HepG2 (cell line): ENCODE measurements around the gene GPR4. TPM values are rescaled to one million over a fixed set of nuclear protein-coding genes. Genes with fewer than 3 reads are reported as not detected.
A peak's percentile ranks its signal among the peaks of the same experiment; 100 is the strongest.

ENCODE experiments used
- ATAC-seq: fragments of 200-7000 bp; cut with Tn5 transposase; 3 replicates; pipeline ENCODE4 v1.9.1; 2020; ENCODE audit warnings: mild to moderate bottlenecking, moderate library complexity
- BruUV-seq: library from RNA; stranded (reverse); fragments of 400-500 nt; replicated peaks from 2 replicates; lab custom pipeline; 2021; lab: Mats Ljungman, UMichigan
- CTCF ChIA-PET: fragments of 300-600 bp; formaldehyde crosslinking; extraction: SDS; loops from one replicate; lab custom pipeline; 2021; ENCODE audit warnings: low total read pairs, inconsistent platforms, low intra/inter-chr PET ratio; lab: Yijun Ruan, JAX
- POLR2A ChIA-PET: fragments of 350-600 bp; sonication (Branson Sonifier 250); formaldehyde crosslinking; loops from one replicate; lab custom pipeline; 2020; ENCODE audit warnings: antibody characterized with exemption, inconsistent platforms; lab: Yijun Ruan, JAX
- DNase-seq: peaks from one replicate; pipeline ENCODE4 v3.0.0-alpha.2; 2015; ENCODE audit warnings: low spot score
- FAIRE-seq: peaks from 3 replicates; lab custom pipeline; 2011; peaks lifted over from hg19 to GRCh38; lab: Jason Lieb, UNC
- H2AFZ ChIP-seq: one replicate; pipeline ENCODE4 v1.6.1; 2011; ENCODE audit warnings: low read length, inconsistent platforms
- H3K27ac ChIP-seq: fragments of 300-600 bp; 3 replicates; pipeline ENCODE4 v1.8.0; 2011; ENCODE audit warnings: mixed run types, mild to moderate bottlenecking, mixed read lengths, low read length, inconsistent platforms; ENCODE audit not compliant: insufficient read depth; ENCODE audit errors: extremely low read length
- H3K27me3 ChIP-seq, 2 experiments: fragments of 200-600 bp in 1 of 2; 2 replicates in 1 of 2; 3 replicates in 1 of 2; pipeline versions ENCODE4 v1.6.0 to v1.8.0; 2011; ENCODE audit warnings: low read length in 2 of 2, mild to moderate bottlenecking in 2 of 2, moderate library complexity in 2 of 2, inconsistent platforms in 1 of 2; ENCODE audit not compliant: insufficient read depth in 2 of 2, control insufficient read depth in 1 of 2
- H3K36me3 ChIP-seq, 2 experiments: fragments of 200-600 bp in 1 of 2; replicated peaks in 1 of 2; 2 replicates in 1 of 2; 3 replicates in 1 of 2; pipeline versions ENCODE4 v1.5.1 to v1.8.0; 2011; ENCODE audit warnings: low read length in 2 of 2, inconsistent platforms in 1 of 2; ENCODE audit not compliant: insufficient read depth in 2 of 2, control insufficient read depth in 1 of 2
- H3K4me1 ChIP-seq: 2 replicates; pipeline ENCODE4 v1.5.1; 2012; ENCODE audit warnings: low read length, inconsistent platforms; ENCODE audit not compliant: insufficient read depth
- H3K4me2 ChIP-seq: 2 replicates; pipeline ENCODE4 v1.6.0; 2011; ENCODE audit warnings: low read depth, low read length, inconsistent platforms
- H3K4me3 ChIP-seq, 3 experiments: fragments of 200-600 bp in 1 of 3; sonication (generic), shearing (Covaris generic) in 1 of 3; replicated peaks in 1 of 3; 2 replicates each; pipeline ENCODE4 v1.5.1; 2011 to 2016; ENCODE audit warnings: low read length in 3 of 3, inconsistent platforms in 2 of 3, low read depth in 2 of 3, mild to moderate bottlenecking in 2 of 3, control low read depth in 1 of 3, mixed read lengths in 1 of 3; ENCODE audit not compliant: insufficient read depth in 1 of 3
- H3K79me2 ChIP-seq: one replicate; pipeline ENCODE4 v1.6.1; 2011; ENCODE audit warnings: low read length, inconsistent platforms; ENCODE audit not compliant: insufficient read depth
- H3K9ac ChIP-seq: 2 replicates; pipeline ENCODE4 v1.6.0; 2011; ENCODE audit warnings: mild to moderate bottlenecking, low read depth, low read length, inconsistent platforms; ENCODE audit not compliant: insufficient read depth
- H3K9me3 ChIP-seq: 2 replicates; pipeline ENCODE4 v1.5.1; 2012; ENCODE audit warnings: mild to moderate bottlenecking, low read length
- H4K20me1 ChIP-seq: 2 replicates; pipeline ENCODE4 v1.6.0; 2011; ENCODE audit warnings: inconsistent platforms, mild to moderate bottlenecking, low read length, moderate library complexity; ENCODE audit not compliant: insufficient read depth
- AGO1 ChIP-seq: fragments of 200-400 bp; formaldehyde crosslinking; IDR thresholded peaks from 2 replicates; pipeline ENCODE4 v1.6.1; 2017; ENCODE audit warnings: mild to moderate bottlenecking, low read depth, low read length, moderate library complexity; ENCODE audit not compliant: poor library complexity, severe bottlenecking
- AKAP8 ChIP-seq: sonication (generic); formaldehyde crosslinking; IDR thresholded peaks from 2 replicates; pipeline ENCODE4 v1.5.1; 2020; ENCODE audit warnings: mild to moderate bottlenecking, missing genetic modification reagents
- HCFC1 ChIP-seq: fragments of 150-350 bp; IDR thresholded peaks from 2 replicates; pipeline ENCODE4 v1.6.1; 2014; ENCODE audit warnings: low read depth, low read length
- HNRNPLL ChIP-seq: fragments of 200-400 bp; formaldehyde crosslinking; IDR thresholded peaks from 2 replicates; pipeline ENCODE4 v1.6.1; 2017; ENCODE audit warnings: mild to moderate bottlenecking, low read depth, low read length; ENCODE audit not compliant: poor library complexity, severe bottlenecking
- MIER2 ChIP-seq: IDR thresholded peaks from 2 replicates; pipeline ENCODE4 v1.6.1; 2016; ENCODE audit warnings: missing biosample characterization, missing genetic modification reagents
- MLX ChIP-seq: IDR thresholded peaks from 2 replicates; pipeline ENCODE4 v1.6.1; 2016
- MZF1 ChIP-seq: sonication (generic); formaldehyde crosslinking; IDR thresholded peaks from 2 replicates; pipeline ENCODE4 v1.8.1; 2023; ENCODE audit warnings: mild to moderate bottlenecking, missing genetic modification reagents, borderline replicate concordance
- SMAD1 ChIP-seq: sonication (generic); formaldehyde crosslinking; IDR thresholded peaks from 2 replicates; pipeline ENCODE4 v1.4.0; 2020; ENCODE audit warnings: missing genetic modification reagents, low read depth, mild to moderate bottlenecking, borderline replicate concordance
- SMC3 ChIP-seq: IDR thresholded peaks from 2 replicates; pipeline ENCODE4 v1.6.1; 2011; ENCODE audit warnings: low read length, improper control_type of control experiment
- SPEN ChIP-seq: sonication (generic); formaldehyde crosslinking; IDR thresholded peaks from 2 replicates; pipeline ENCODE4 v1.5.1; 2020; ENCODE audit warnings: low read depth, mild to moderate bottlenecking, missing genetic modification reagents
- ZIK1 ChIP-seq: sonication (generic); formaldehyde crosslinking; IDR thresholded peaks from 2 replicates; pipeline ENCODE4 v1.5.0; 2020; ENCODE audit warnings: mild to moderate bottlenecking, low read depth, missing genetic modification reagents, borderline replicate concordance
- ZMYM4 ChIP-seq: sonication (generic); formaldehyde crosslinking; IDR thresholded peaks from 2 replicates; pipeline ENCODE4 v1.8.1; 2023; ENCODE audit warnings: mild to moderate bottlenecking, missing genetic modification reagents
- ZNF18 ChIP-seq: sonication (generic); formaldehyde crosslinking; IDR thresholded peaks from 2 replicates; pipeline ENCODE4 v1.8.0; 2022; ENCODE audit warnings: mild to moderate bottlenecking, missing genetic modification reagents; ENCODE audit not compliant: insufficient replicate concordance
- ZNF720 ChIP-seq: sonication (generic); formaldehyde crosslinking; IDR thresholded peaks from 2 replicates; pipeline ENCODE4 v1.4.0; 2020; ENCODE audit warnings: missing genetic modification reagents
- WGBS: methylation state at CpG from one replicate; pipeline ENCODE4 v1.1.6; 2017; ENCODE audit warnings: low lambda C conversion rate; 5-methylcytosine and 5-hydroxymethylcytosine counted together
- in situ Hi-C: cut with HindIII; loops from 2 replicates; pipeline ENCODE4 v1.10.0; 2017; ENCODE audit warnings: low pct_unique_long_range_greater_than_20kb; ENCODE audit not compliant: extremely low pct_ligation_motif_present
- intact Hi-C: fragments of 100-400 bp; cut with micrococcal nuclease; formaldehyde crosslinking; loops from one replicate; pipeline ENCODE4 v1.10.0; 2022; ENCODE audit not compliant: unreplicated experiment
- polyA plus RNA-seq, 8 experiments: library from polyadenylated mRNA; depleted of rRNA in 3 of 8; stranded (reverse) in 7 of 8; unstranded in 1 of 8; fragments of >200 nt; fragmentation: Illumina TruSeq in 4 of 8; extraction: Trizol in 4 of 8; gene quantifications; 2 replicates each; pipeline versions ENCODE4 v1.2.1 to v1.2.3, GENCODE V29; 2011 to 2016; ENCODE audit warnings: low read depth in 4 of 8, missing spikeins in 1 of 8, mixed read lengths in 1 of 8; ENCODE audit not compliant: insufficient read depth in 1 of 8
- total RNA-seq, 5 experiments: library from RNA; depleted of rRNA; stranded (reverse); fragments of >200 nt; fragmentation: Illumina TruSeq; extraction: Trizol; gene quantifications; 2 replicates each; pipeline ENCODE4 v1.2.3, GENCODE V29; 2016; ENCODE audit warnings: low read depth in 1 of 5

The GPR4 gene
- total and polyA plus RNA-seq, 2 of the 13 experiments (the other 11 are each of a cell fraction or from before 2014, with no cell fraction given): 0.15 TPM; not detected in 1

DNA sequence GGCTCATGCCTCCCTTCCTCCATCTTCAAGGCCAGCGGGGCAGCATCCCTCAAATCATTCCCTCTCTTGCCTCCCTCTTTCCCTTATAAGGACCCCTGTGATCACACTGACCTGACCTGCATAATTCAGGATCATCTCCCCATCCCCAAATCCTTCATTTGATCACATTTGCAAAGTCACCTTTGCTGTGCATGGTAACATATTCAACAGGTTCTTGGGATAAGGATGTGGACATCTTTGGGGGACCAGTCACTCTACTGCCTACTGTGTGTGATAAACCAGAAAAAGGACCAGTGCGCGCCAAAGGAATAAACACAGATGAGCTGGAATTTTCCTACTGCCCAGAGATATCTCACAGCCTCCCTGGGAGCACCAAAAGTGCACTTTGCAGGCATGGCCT lies 25.3 kb downstream of the GPR4 start:
- peak overlapping the region in 1 of 3 experiments; percentile 23; a peak in 1 of 6 replicates for H3K4me3 ChIP-seq

DNA sequence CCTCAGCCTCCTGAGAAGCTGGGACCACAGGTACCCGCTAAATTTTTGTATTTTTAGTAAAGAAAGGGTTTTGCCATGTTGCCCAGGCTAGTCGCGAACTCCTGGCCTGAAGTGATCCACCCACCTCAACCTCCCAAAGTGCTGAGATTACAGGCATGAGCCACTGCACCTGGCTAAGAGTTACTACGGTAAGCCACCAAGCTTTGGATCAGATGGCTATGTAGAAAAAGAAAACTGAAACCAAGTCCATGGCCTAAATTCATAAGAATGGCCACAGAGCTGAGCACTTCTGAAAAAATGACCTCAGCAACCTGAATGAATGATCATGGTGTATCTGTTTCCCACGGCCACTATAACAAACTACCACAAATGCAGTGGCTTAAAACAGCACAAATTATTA lies 26.8 kb downstream of the GPR4 start:
- no peak for TF ChIP-seq SMC3
- no peak for TF ChIP-seq ZIK1 (CRISPR knock-in tag)
- TF ChIP-seq MIER2 (CRISPR knock-in tag): no peak
- TF ChIP-seq HCFC1: no peak
- TF ChIP-seq AKAP8 (CRISPR knock-in tag): no peak
- TF ChIP-seq AGO1: no peak
- TF ChIP-seq ZNF720: no peak
- TF ChIP-seq MLX (CRISPR knock-in tag): no peak
- TF ChIP-seq SPEN (CRISPR knock-in tag): no peak
- TF ChIP-seq SMAD1: no peak
- no peak for TF ChIP-seq HNRNPLL
- TF ChIP-seq ZMYM4: no peak
- TF ChIP-seq, all 625 proteins: peak for 0
- H3K9ac ChIP-seq: no peak overlapping the region
- no peaks in the 10 kb centered on the region for H4K20me1 ChIP-seq
- ChIA-PET POLR2A (no interaction called here), CTCF (no interaction called here)
- in situ Hi-C loops: no loop called here
- no peak for FAIRE-seq
- 98% methylated on average over 5 of the region's 5 CpGs for WGBS
- H3K4me3 ChIP-seq: no peak overlapping the region
- no peak for DNase-seq
- no peaks in the 10 kb centered on the region for H3K9me3 ChIP-seq
- H3K27ac ChIP-seq: no peak overlapping the region
- H3K4me2 ChIP-seq: no peak overlapping the region
- H3K4me1 ChIP-seq: peaks cover 51% of the 10 kb centered on the region
- no peaks in the 10 kb centered on the region for H3K27me3 ChIP-seq
- no TSS peak for BruUV-seq
- no peak for ATAC-seq
- peaks cover 0 to 1% of the 10 kb centered on the region in 2 experiments; a peak in 1 of 5 replicates for H3K36me3 ChIP-seq
- intact Hi-C loops: no loop called here
- H3K79me2 ChIP-seq: peaks cover 23% of the 10 kb centered on the region
- no peak overlapping the region for H2AFZ ChIP-seq

More for the DNA sequence above, 25.3 kb downstream of the GPR4 start:
- ChIA-PET POLR2A (interaction anchor here (1.1 to 1.8 kb wide), 3 partner anchors 42 to 100 kb away, joined by 3 to 6 read pairs (median 4); no protein-coding TSS in a partner anchor), CTCF (interaction anchor here (1.6 kb wide), 1 partner anchor 66 kb away, joined by 6 read pairs; no protein-coding TSS in a partner anchor)
- H3K4me2 ChIP-seq: peak overlapping the region; percentile 72
- FAIRE-seq (no peak), DNase-seq (no peak), ATAC-seq (no peak; the same call in 2 of the 3 replicates)
- no peak overlapping the region for H3K9ac ChIP-seq
- in situ Hi-C loops: no loop called here
- H3K36me3 ChIP-seq: peaks cover 1 to 4% of the 10 kb centered on the region in 2 experiments; a peak in 1 of 5 replicates
- 55% methylated on average over 3 of the region's 3 CpGs for WGBS
- no peaks in the 10 kb centered on the region for H3K27me3 ChIP-seq
- intact Hi-C loops: no loop called here
- H3K9me3 ChIP-seq: no peaks in the 10 kb centered on the region
- H3K4me1 ChIP-seq: peaks cover 59% of the 10 kb centered on the region
- TF ChIP-seq ZNF18 (CRISPR knock-in tag): peak; percentile 43
- TF ChIP-seq MZF1: no peak
- no peaks in the 10 kb centered on the region for H4K20me1 ChIP-seq
- no TSS peak for BruUV-seq
- peak overlapping the region; percentile 74 for H3K27ac ChIP-seq
- peaks cover 32% of the 10 kb centered on the region for H3K79me2 ChIP-seq
- no peak overlapping the region for H2AFZ ChIP-seq
